GM12873 (cell line): ENCODE results near the gene EXD3.

Experiments
- TF ChIP-seq, protein P1 (sequence below): IDR thresholded peaks from 2 replicates; pipeline ENCODE4 v1.5.1; 2012; ENCODE audit warnings: low read depth, mild to moderate bottlenecking, moderate library complexity, low read length, control low read depth; ENCODE audit not compliant: insufficient read depth; ENCODE audit errors: missing control alignments

The EXD3 gene

DNA sequence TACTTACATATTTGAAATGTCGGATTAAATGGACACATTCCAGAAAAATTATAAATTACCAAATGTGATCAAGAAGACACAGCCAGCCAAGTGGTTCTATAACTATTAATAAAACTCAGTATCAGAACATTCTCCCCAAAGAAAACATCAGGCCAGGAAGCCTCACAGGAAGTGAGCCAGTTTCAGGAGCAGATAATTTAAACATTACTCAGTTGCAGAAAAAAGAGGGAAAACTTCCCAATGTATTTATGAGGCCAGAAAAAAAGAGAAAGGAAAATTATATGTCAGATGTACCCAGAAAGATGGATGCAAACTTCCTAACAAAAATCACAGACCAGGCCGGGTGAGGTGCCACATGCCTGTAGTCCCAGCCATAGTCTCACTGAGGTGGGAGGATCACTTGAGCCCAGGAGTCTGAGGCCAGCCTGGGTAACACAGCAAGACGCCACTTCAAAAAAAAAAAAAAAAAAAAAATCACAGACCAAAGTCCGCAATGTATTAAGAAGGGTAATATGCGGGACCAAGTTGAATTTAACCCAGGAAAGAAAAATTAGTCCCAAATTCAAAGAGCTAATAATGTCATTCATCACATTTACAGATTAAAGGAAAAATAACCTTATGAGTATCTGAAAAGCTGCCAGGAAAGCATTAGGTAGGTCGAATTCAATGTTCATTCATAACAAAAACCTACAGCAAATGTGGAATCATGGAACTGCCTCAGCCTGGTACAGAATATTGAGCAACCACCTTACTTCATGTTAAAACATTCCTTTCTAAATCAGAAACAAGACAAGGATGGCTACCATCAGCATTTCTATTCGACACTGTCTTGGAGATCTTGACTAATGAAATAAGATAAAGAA, 83.7 kb downstream of the EXD3 start:
- TF ChIP-seq, protein P1, sequence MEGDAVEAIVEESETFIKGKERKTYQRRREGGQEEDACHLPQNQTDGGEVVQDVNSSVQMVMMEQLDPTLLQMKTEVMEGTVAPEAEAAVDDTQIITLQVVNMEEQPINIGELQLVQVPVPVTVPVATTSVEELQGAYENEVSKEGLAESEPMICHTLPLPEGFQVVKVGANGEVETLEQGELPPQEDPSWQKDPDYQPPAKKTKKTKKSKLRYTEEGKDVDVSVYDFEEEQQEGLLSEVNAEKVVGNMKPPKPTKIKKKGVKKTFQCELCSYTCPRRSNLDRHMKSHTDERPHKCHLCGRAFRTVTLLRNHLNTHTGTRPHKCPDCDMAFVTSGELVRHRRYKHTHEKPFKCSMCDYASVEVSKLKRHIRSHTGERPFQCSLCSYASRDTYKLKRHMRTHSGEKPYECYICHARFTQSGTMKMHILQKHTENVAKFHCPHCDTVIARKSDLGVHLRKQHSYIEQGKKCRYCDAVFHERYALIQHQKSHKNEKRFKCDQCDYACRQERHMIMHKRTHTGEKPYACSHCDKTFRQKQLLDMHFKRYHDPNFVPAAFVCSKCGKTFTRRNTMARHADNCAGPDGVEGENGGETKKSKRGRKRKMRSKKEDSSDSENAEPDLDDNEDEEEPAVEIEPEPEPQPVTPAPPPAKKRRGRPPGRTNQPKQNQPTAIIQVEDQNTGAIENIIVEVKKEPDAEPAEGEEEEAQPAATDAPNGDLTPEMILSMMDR, result no peak

DNA sequence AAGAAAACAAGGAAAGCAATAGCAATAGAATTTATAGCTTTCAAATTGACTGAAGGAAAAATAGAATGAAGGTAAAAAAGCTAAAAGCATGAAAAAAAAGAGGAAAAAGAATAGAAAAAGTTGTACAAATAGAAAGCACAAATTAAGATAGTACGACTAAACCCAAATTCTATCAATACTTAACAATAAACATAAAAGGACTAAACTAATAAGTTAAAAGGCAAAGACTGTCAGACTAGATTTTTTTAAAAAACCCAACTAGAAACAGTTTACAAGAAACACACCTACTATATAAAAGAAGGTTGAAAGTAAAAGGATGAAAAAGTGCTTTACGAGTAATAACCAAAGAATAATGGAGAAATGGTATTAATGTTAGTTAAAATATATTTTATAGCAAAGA, 86.2 kb downstream of the EXD3 start:
- TF ChIP-seq, protein P1, result no peak

DNA sequence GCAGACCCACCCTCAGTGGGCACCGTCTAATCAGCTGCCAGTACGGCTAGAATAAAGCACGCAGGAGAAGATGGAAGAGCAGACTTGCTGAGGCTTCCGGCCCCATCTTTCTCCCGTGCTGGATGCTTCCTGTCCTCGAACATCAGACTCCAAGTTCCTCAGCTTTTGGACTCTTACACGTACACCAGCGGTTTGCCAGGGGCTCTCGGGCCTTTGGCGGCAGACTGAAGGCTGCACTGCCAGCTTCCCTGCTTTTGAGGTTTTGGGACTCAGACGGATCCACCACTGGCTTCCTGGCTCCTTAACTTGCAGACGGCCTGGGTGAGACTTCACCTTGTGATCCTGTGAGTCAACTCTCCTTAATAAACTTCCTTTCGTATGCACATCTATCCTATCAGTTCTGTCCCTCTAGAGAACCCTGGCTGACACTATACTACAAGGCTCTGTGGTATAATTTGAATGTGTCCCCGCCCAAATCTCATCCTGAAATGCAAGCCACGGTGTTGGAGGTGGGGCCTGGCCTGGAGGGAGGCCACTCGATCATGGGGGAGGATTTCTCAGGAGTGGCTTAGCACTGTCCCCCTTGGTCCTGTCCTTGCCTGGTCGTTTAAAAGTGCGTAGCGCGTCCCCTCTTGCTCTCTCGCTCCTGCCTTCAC, 89.8 kb downstream of the EXD3 start:
- TF ChIP-seq, protein P1, result no peak

DNA sequence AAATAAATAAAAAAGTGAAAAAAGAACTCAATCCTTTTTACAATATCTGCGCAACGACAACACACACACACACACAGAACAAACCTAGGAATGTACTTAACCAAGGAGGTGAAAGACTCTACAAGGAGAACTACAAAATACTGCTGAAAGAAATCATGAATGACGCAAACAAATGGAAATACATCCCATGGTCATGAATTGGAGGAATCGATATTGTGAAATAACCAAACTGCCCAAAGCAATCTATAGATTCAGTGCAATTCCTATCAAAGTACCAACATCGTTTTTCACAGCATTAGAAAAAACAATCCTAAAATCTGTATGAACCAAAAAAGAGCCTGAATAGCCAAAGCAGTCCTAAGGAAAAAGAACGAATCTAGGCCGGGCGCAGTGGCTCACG, 91.0 kb downstream of the EXD3 start:
- TF ChIP-seq, protein P1, result no peak

DNA sequence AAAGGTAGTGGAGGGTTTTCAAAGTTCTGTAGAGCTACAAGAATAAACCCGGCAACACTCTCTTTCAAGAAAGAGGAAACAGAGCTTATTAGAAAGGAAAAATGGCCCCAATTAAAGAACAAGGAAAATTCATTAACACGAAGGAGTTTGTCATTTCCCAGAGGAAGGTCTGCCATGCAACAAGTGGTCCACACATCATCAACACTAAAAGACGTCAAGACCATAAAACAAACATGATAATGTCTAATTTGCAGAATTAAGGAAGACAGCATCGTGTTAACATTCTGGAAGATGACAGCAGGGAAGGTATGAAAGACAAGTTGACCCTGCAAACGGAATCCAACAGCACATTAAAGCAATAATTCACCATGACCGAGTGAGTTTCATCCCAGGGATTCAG, 92.3 kb downstream of the EXD3 start:
- TF ChIP-seq, protein P1, result no peak

DNA sequence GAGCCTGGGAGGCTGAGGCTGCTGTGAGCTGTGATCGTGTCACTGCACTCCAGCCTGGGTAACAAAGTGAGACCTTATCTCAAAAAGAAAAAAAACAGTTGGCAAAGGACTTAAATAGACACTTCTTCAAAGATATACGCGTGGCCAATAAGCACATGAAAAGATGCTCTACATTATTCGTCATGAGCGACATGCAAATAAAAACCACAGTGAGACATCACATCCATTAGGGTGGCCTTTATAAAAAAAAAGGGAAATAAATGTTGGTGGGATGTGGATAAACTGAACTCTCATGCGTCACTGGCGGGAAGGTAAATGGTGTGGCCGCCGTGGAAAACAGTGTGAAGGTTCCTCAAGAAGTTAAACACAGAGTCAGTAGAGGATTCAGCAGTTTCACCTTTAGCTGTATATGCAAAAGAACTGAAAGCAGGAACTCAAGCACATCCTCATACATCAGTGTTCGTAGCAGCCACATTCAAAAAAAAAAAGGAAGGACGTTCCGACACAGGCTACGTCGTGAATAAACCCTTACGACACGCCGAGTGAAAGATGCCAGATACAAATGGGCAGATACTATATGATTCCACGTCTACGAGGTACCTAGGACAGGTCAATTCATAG, 96.4 kb downstream of the EXD3 start:
- TF ChIP-seq, protein P1, result no peak

DNA sequence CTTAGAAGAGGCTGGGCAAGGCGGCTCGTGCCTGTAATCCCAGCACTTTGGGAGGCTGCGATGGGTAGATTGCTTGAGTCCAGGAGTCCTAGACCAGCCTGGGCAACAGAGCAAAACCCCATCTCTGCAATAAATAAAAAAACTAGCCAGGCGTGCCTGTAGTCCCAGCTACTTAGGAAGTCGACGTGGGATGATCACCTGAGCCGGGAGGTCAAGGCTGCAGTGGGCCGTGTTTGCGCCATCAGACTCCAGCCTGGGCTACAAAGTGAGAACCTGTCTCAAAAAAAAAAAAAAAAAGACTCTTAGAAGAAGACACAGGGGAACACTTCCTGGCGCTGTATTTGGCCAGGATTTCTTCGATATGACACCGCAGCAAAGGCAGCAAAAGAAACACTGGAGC, 97.2 kb downstream of the EXD3 start:
- TF ChIP-seq, protein P1, result no peak
